Measurements from ENCODE around the gene INSC. TPM values are rescaled to one million over a fixed set of nuclear protein-coding genes. Genes with fewer than 3 reads are reported as not detected.

Gene INSC
- total and polyA plus RNA-seq, 2 of the 8 experiments (the other 6 are each of a cell fraction or from before 2014, with no cell fraction given), result 0.58 to 0.59 TPM

- POLR2A ChIA-PET (ENCODE audit: partially characterized antibody), result no interaction called here
- no peaks in the 10 kb centered on the region for H3K23me2 ChIP-seq (ENCODE audit: low read depth, low read length)
- no peak overlapping the region for H2BK15ac ChIP-seq (ENCODE audit: low read length)
- FAIRE-seq, result no peak
- no peak overlapping the region for H3K23ac ChIP-seq (ENCODE audit: insufficient read length)
- no peaks in the 10 kb centered on the region for H3K4me1 ChIP-seq (replicated peaks in 1 of 4; ENCODE audit: control insufficient read depth in 3 of 4, insufficient read depth in 4 of 4, low read length in 3 of 4)
- H3K4me2 ChIP-seq (ENCODE audit: insufficient read depth in 1 of 2, low read depth in 2 of 2, low read length in 2 of 2), result no peak overlapping the region
- CTCF ChIA-PET (ENCODE audit: partially characterized antibody), result interaction anchor here (0.7 to 1.1 kb wide), 4 partner anchors 27 to 222 kb away, joined by 3 read pairs; no protein-coding TSS in a partner anchor
- TF ChIP-seq SP4 (IDR thresholded peaks at IDR 0.05; ENCODE audit: low read length) (no peak), NANOG (IDR thresholded peaks at IDR 0.05; ENCODE audit: insufficient read depth, low read depth, low read length, poor library complexity, severe bottlenecking) (no peak), TBP (IDR thresholded peaks at IDR 0.05; ENCODE audit: low read depth, low read length) (no peak), BCL11A (IDR thresholded peaks at IDR 0.05; ENCODE audit: low read depth in 2 of 2, low read length in 2 of 2) (no peak), JUND (IDR thresholded peaks at IDR 0.05; ENCODE audit: low read length) (no peak), YY1 (IDR thresholded peaks at IDR 0.05; ENCODE audit: low read depth, low read length) (no peak), CBX8 (IDR thresholded peaks at IDR 0.05; ENCODE audit: borderline replicate concordance, low read depth, low read length) (no peak), KDM1A (IDR thresholded peaks at IDR 0.05; ENCODE audit: borderline replicate concordance, low read length) (no peak), RXRA (IDR thresholded peaks at IDR 0.05; ENCODE audit: insufficient read depth, low read depth, low read length) (no peak), POLR2A (IDR thresholded peaks at IDR 0.05; ENCODE audit: control extremely low read depth in 1 of 2, low read depth in 2 of 2, low read length in 2 of 2) (no peak)
- H3K27me3 ChIP-seq (replicated peaks in 1 of 4; ENCODE audit: control insufficient read depth in 3 of 4, extremely low read depth in 1 of 4, insufficient read depth in 3 of 4, low read length in 3 of 4), result no peaks in the 10 kb centered on the region
- H2BK5ac ChIP-seq (ENCODE audit: low read depth, low read length), result no peak overlapping the region
- H2BK120ac ChIP-seq (replicated peaks; ENCODE audit: low read depth, low read length), result no peak overlapping the region
- H3K56ac ChIP-seq (replicated peaks; ENCODE audit: insufficient read length, low read depth, low read length), result no peak overlapping the region
- H4K20me1 ChIP-seq (replicated peaks in 1 of 2; ENCODE audit: control insufficient read depth in 1 of 2, insufficient read depth in 2 of 2, low read length in 2 of 2), result no peaks in the 10 kb centered on the region
- H3K79me1 ChIP-seq (ENCODE audit: low read depth, low read length), result no peaks in the 10 kb centered on the region
- H2BK12ac ChIP-seq (ENCODE audit: low read depth, low read length), result no peak overlapping the region
- no peak overlapping the region for H3K4ac ChIP-seq (replicated peaks; ENCODE audit: insufficient read length, low read depth, low read length)
- H3K79me2 ChIP-seq (ENCODE audit: control insufficient read depth in 1 of 2, insufficient read depth in 2 of 2, low read length in 2 of 2), result no peaks in the 10 kb centered on the region
- H4K5ac ChIP-seq (ENCODE audit: insufficient read length, low read depth, low read length), result no peak overlapping the region
- H2AFZ ChIP-seq (ENCODE audit: low read length), result no peak overlapping the region
- H3K27ac ChIP-seq (ENCODE audit: low read depth, low read length), result no peak overlapping the region
- H3K18ac ChIP-seq (ENCODE audit: extremely low read depth, low read length), result no peak overlapping the region
- no peak overlapping the region for H3K4me3 ChIP-seq (ENCODE audit: extremely low read depth in 1 of 4, insufficient read depth in 2 of 4, low read depth in 3 of 4, low read length in 4 of 4)
- no peak overlapping the region for H3K14ac ChIP-seq (ENCODE audit: insufficient read length)
- no peak overlapping the region for H2BK20ac ChIP-seq (ENCODE audit: low read length)
- H3K9ac ChIP-seq (replicated peaks in 1 of 4; ENCODE audit: extremely low read depth in 1 of 4, low read depth in 3 of 4, low read length in 3 of 4), result no peak overlapping the region
- no peak overlapping the region for H4K8ac ChIP-seq (ENCODE audit: extremely low read depth, insufficient read depth, low read length)
- WGBS, 2 experiments (ENCODE audit: extremely low coverage in 1 of 2, insufficient coverage in 1 of 2, insufficient read length in 1 of 2, insufficient replicate concordance in 2 of 2, low coverage in 1 of 2, low lambda C conversion rate in 2 of 2, missing lambda C conversion rate in 1 of 2), result 83% methylated on average over 2 of the region's 2 CpGs; no CpG with 5 or more reads in 1 of the 2 experiments
- H3K9me3 ChIP-seq (ENCODE audit: insufficient read depth in 2 of 2, low read depth in 1 of 2, low read length in 1 of 2), result no peaks in the 10 kb centered on the region
- DNase-seq (ENCODE audit: low read depth in 1 of 2, low spot score in 2 of 2), result no peak
- no peak overlapping the region for H4K91ac ChIP-seq (replicated peaks; ENCODE audit: insufficient read length, low read length)
- H2AK5ac ChIP-seq (ENCODE audit: low read depth, low read length), result no peak overlapping the region
- no peaks in the 10 kb centered on the region for H3K36me3 ChIP-seq (ENCODE audit: control insufficient read depth in 2 of 4, insufficient read depth in 4 of 4, low read length in 3 of 4)
These were observed 13.9 kb downstream of the INSC start for GRCh38 chr11:15128621-15129020.
